Activated effector memory CD4-positive, alpha-beta T cell treated with anti-CD3 and anti-CD28 coated beads, Interleukin-2, amount 50 U/mL, for 16 hours (primary cell): ENCODE measurements around the gene BZW2.

Source experiments
- DNase-seq: peaks from one replicate; pipeline ENCODE4 v3.0.0-alpha.2; 2020

Gene BZW2

GRCh38 chr7:16754856-16755317 is 108.9 kb downstream of the BZW2 start:
- no peak for DNase-seq

- no peak for DNase-seq
These were observed 109.4 kb downstream of the BZW2 start for GRCh38 chr7:16755397-16755796.
